Loucy (cell line): Measurements from ENCODE around the gene FMN1.

Experiments used
- H2AFZ ChIP-seq: fragments of 200-600 bp; sonication (generic); 2 replicates; pipeline ENCODE4 v1.6.0; 2016; ENCODE audit warnings: antibody characterized with exemption, mild to moderate bottlenecking, low read length, moderate library complexity
- H3F3A ChIP-seq: fragments of 200-600 bp; 2 replicates; pipeline ENCODE4 v1.6.0; 2016; ENCODE audit warnings: antibody characterized with exemption, low read depth, mild to moderate bottlenecking
- H3K27me3 ChIP-seq: fragments of 200-600 bp; sonication (generic); 2 replicates; pipeline ENCODE4 v1.6.1; 2014; ENCODE audit warnings: low read length, mild to moderate bottlenecking; ENCODE audit not compliant: insufficient read depth, poor library complexity, severe bottlenecking
- H3K36me3 ChIP-seq: fragments of 200-600 bp; sonication (generic); 2 replicates; pipeline ENCODE4 v1.6.1; 2016; ENCODE audit warnings: low read length; ENCODE audit not compliant: insufficient read depth
- H3K4me1 ChIP-seq: fragments of 200-600 bp; sonication (generic); 2 replicates; pipeline ENCODE4 v1.5.1; 2014; ENCODE audit warnings: low read length, mild to moderate bottlenecking; ENCODE audit not compliant: insufficient read depth, poor library complexity, severe bottlenecking
- H3K4me2 ChIP-seq: fragments of 200-600 bp; sonication (generic); 2 replicates; pipeline ENCODE4 v1.6.0; 2014; ENCODE audit warnings: antibody characterized with exemption, low read length, low read depth, mild to moderate bottlenecking; ENCODE audit not compliant: poor library complexity, severe bottlenecking
- H3K4me3 ChIP-seq: fragments of 200-600 bp; sonication (generic); 2 replicates; pipeline ENCODE4 v1.5.1; 2014; ENCODE audit warnings: low read length, mild to moderate bottlenecking, mixed read lengths; ENCODE audit not compliant: poor library complexity, severe bottlenecking
- H3K79me2 ChIP-seq: fragments of 200-600 bp; sonication (generic); 2 replicates; pipeline ENCODE4 v1.6.1; 2014; ENCODE audit warnings: low read length; ENCODE audit not compliant: insufficient read depth
- H3K9ac ChIP-seq: fragments of 200-600 bp; sonication (generic); 2 replicates; pipeline ENCODE4 v1.6.0; 2014; ENCODE audit warnings: mild to moderate bottlenecking, low read depth, low read length, moderate library complexity; ENCODE audit not compliant: poor library complexity, severe bottlenecking
- H3K9me2 ChIP-seq: fragments of 200-600 bp; sonication (generic); replicated peaks from 2 replicates; pipeline ENCODE4 v1.6.1; 2016; ENCODE audit warnings: low read depth, low read length, mixed read lengths
- H3K9me3 ChIP-seq: fragments of 200-600 bp; sonication (generic); 2 replicates; pipeline ENCODE4 v1.6.1; 2014; ENCODE audit warnings: mild to moderate bottlenecking, antibody characterized with exemption, low read length, low read depth; ENCODE audit not compliant: insufficient read depth
- H4K20me1 ChIP-seq: fragments of 200-600 bp; sonication (generic); 2 replicates; pipeline ENCODE4 v1.6.0; 2014; ENCODE audit warnings: antibody characterized with exemption, low read length, mild to moderate bottlenecking; ENCODE audit not compliant: insufficient read depth, poor library complexity, severe bottlenecking
- EZH2phosphoT487 ChIP-seq: fragments of 200-600 bp; IDR thresholded peaks from 2 replicates; pipeline ENCODE4 v1.6.1; 2018; ENCODE audit warnings: antibody characterized with exemption, mild to moderate bottlenecking, moderate library complexity, borderline replicate concordance
- TF ChIP-seq, protein P1 (sequence below): fragments of 200-600 bp; sonication (generic); conservative IDR thresholded peaks from 2 replicates; pipeline ENCODE4 v1.5.1; 2014; ENCODE audit warnings: mild to moderate bottlenecking, antibody characterized with exemption, low read length

FMN1 gene

DNA sequence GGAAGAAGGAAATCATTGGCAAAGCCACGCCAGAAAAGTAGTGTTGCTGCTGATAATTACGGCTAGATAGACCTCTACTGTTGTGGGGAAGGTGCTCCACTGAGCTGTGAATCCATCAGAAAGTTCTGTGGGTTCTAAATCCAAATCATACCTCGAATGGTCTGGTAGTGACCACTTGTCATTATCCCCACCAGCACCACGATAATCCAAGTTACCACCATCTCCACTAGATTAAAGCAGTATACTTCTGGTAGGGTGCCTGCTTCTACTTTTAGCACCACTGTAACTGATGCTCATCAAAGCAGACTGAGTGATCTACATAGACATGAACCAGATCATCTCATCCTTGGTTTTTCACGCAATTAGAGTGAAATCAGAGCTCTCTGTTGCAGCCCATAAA lies 185.5 kb downstream of the FMN1 start:
- Histone ChIP-seq H3K36me3 (no peaks in the 10 kb centered on the region), H3K4me3 (no peak overlapping the region), H3K9ac (peak overlapping the region; percentile 67), H3K9me3 (no peaks in the 10 kb centered on the region), H2AFZ (no peak overlapping the region), H3K79me2 (0 out of 2 replicates have a peak, but pooled peaks cover 13% of the 10 kb centered on the region), H3K4me2 (peak overlapping the region; percentile 69), H3F3A (no peaks in the 10 kb centered on the region), H3K4me1 (peaks cover 58% of the 10 kb centered on the region), H3K9me2 (no peaks in the 10 kb centered on the region), H4K20me1 (no peaks in the 10 kb centered on the region), H3K27me3 (no peaks in the 10 kb centered on the region)
- no peak for TF ChIP-seq EZH2phosphoT487
- TF ChIP-seq, protein P1, sequence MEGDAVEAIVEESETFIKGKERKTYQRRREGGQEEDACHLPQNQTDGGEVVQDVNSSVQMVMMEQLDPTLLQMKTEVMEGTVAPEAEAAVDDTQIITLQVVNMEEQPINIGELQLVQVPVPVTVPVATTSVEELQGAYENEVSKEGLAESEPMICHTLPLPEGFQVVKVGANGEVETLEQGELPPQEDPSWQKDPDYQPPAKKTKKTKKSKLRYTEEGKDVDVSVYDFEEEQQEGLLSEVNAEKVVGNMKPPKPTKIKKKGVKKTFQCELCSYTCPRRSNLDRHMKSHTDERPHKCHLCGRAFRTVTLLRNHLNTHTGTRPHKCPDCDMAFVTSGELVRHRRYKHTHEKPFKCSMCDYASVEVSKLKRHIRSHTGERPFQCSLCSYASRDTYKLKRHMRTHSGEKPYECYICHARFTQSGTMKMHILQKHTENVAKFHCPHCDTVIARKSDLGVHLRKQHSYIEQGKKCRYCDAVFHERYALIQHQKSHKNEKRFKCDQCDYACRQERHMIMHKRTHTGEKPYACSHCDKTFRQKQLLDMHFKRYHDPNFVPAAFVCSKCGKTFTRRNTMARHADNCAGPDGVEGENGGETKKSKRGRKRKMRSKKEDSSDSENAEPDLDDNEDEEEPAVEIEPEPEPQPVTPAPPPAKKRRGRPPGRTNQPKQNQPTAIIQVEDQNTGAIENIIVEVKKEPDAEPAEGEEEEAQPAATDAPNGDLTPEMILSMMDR: no peak

DNA sequence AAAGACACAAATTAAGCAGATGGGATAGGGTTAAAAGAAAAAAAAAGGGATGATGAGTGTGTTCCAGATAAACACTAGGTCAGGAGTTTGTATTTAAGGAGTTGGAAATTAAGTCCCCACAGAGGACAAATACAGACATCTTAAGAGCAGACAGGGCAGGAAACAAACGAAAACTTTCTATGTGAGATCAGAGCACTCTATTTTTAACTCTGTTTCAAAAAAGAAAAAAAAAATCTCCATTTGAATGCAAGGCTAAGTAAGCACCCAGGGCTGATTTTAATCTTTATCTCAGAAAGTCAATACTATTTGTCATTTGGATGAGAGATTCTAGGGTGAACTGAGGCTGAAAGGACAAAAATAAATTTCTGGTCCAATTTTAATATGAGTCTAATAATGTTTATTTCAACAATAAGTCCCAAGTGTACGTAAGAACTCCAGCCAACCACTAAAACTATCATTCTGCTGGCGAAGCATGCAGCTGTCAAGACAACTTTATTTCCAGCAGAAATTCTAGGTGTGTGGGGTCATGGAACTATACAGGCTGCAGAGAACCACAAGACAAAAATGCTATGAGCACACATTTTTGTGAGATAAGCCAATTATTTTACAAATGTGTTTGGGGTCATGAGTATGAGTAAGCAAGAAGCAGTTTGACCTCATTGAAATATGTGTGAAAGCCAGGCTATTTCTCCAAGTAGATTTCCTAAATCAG lies 186.1 kb downstream of the FMN1 start:
- Histone ChIP-seq H4K20me1 (no peaks in the 10 kb centered on the region), H3K4me1 (peaks cover 52% of the 10 kb centered on the region), H3K9me3 (no peaks in the 10 kb centered on the region), H3K9me2 (no peaks in the 10 kb centered on the region), H3F3A (no peaks in the 10 kb centered on the region), H3K27me3 (no peaks in the 10 kb centered on the region), H3K79me2 (0 out of 2 replicates have a peak, but pooled peaks cover 13% of the 10 kb centered on the region), H3K9ac (peak overlapping the region; percentile 67), H2AFZ (peak overlapping the region; percentile 11; the same call in 1 of the 2 replicates), H3K4me2 (peak overlapping the region; percentile 69), H3K36me3 (no peaks in the 10 kb centered on the region), H3K4me3 (peak overlapping the region; percentile 63)
- TF ChIP-seq EZH2phosphoT487: no peak
- TF ChIP-seq, protein P1: no peak

DNA sequence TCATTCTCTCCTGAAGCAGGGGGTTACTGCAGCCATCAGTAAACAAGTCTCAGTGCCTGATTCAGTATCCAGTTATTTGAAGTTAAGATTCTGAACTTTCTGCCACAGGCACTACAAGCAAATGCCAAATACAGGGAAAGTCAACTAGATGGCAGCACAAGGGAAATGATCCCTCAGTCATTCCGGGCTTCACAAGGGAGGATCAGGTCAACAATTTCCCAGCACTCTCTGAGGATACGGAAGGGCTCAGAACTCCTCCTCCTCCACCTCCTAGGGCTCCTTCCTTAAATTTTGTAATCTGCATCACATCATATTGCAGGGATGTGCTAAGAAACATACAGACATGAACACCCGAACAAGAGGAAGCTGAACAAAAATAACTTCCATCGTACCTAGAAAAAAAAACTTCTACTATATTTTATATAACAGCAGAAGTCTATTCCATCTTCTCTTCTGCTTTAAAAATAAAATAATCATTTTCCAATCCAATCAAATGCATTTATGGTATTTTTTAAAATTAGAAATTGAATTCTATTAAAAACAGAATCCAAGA lies 187.1 kb downstream of the FMN1 start:
- H4K20me1 ChIP-seq: no peaks in the 10 kb centered on the region
- H3K4me2 ChIP-seq: peak overlapping the region; percentile 69
- H3K79me2 ChIP-seq: peaks cover 18% of the 10 kb centered on the region; the same call in 1 of the 2 replicates
- H2AFZ ChIP-seq: no peak overlapping the region
- no peaks in the 10 kb centered on the region for H3F3A ChIP-seq
- no peaks in the 10 kb centered on the region for H3K27me3 ChIP-seq
- H3K4me3 ChIP-seq: peak overlapping the region; percentile 63
- no peaks in the 10 kb centered on the region for H3K9me3 ChIP-seq
- H3K36me3 ChIP-seq: no peaks in the 10 kb centered on the region
- no peaks in the 10 kb centered on the region for H3K9me2 ChIP-seq
- TF ChIP-seq, protein P1: peak; percentile 17; the same call in 1 of the 2 replicates
- TF ChIP-seq EZH2phosphoT487: no peak
- H3K9ac ChIP-seq: peak overlapping the region; percentile 67
- peaks cover 49% of the 10 kb centered on the region for H3K4me1 ChIP-seq
